ENCODE data around the gene SGCA. TPM values are rescaled to one million over a fixed set of nuclear protein-coding genes. Genes with fewer than 3 reads are reported as not detected.

The SGCA gene
- 1.3 TPM for polyA plus RNA-seq (2012; ENCODE audit: low read depth, missing spikeins)

DNA sequence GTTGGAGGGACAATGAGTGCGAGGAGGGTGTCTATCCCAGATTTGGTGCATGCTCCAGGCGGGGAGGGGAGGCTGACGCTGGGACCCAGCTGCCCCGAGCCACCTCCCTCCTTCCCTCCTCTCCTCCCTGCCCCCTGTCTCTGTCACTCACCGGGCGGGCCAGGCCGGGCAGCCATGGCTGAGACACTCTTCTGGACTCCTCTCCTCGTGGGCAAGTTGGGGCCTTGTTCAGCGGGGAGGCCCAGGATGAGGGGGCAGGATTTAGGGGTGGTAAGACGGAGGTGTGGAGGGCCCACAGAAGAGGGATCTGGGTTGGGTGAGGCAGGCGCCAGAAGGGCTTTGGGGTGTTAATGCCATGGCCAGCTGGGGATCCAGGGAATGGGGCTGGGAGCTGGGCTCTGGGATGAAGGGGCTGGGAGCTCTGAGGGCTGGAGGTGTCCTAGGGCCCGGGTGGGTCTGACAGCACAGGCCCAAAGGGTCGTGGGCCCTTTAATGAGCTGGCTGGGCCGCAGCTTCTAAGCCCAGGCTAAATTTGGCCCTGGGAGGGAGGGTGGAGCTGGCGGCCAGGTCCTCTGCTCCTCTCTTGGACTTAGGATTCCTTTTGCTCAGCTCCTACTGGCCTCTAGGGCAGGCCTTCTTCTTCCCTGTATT is at the start of gene SGCA:
Gene SGCA, plus strand, starts transcription at position 139 of the 651 bp plus-strand sequence. Its CDS starts 36 bp downstream, at position 175.
- no peak for DNase-seq (ENCODE audit: insufficient read length, low spot score)
- TF ChIP-seq POLR2AphosphoS5 (IDR thresholded peaks at IDR 0.05; ENCODE audit: low read depth, low read length) (no peak), POU2F2 (IDR thresholded peaks at IDR 0.05; ENCODE audit: low read depth, low read length) (no peak), SPI1 (IDR thresholded peaks at IDR 0.05; ENCODE audit: low read depth, low read length) (no peak), POLR2A (IDR thresholded peaks at IDR 0.05; ENCODE audit: low read depth, low read length) (no peak), TAF1 (IDR thresholded peaks at IDR 0.05; ENCODE audit: low read depth, low read length) (no peak), PAX5 (IDR thresholded peaks at IDR 0.05; ENCODE audit: insufficient read depth, low read length, severe bottlenecking) (no peak)
- no peak for FAIRE-seq

- no peak for TF ChIP-seq POU2F2 (IDR thresholded peaks at IDR 0.05; ENCODE audit: low read depth, low read length)
- TF ChIP-seq POLR2A (IDR thresholded peaks at IDR 0.05; ENCODE audit: low read depth, low read length): no peak
- TF ChIP-seq TAF1 (IDR thresholded peaks at IDR 0.05; ENCODE audit: low read depth, low read length): no peak
- TF ChIP-seq SPI1 (IDR thresholded peaks at IDR 0.05; ENCODE audit: low read depth, low read length): no peak
- TF ChIP-seq PAX5 (IDR thresholded peaks at IDR 0.05; ENCODE audit: insufficient read depth, low read length, severe bottlenecking): no peak
- no peak for TF ChIP-seq POLR2AphosphoS5 (IDR thresholded peaks at IDR 0.05; ENCODE audit: low read depth, low read length)
- DNase-seq (ENCODE audit: insufficient read length, low spot score) (peak; percentile 78), FAIRE-seq (peak; percentile 83)
These were observed 48.4 kb upstream of the SGCA start for GRCh38 chr17:50117202-50118051.

DNA sequence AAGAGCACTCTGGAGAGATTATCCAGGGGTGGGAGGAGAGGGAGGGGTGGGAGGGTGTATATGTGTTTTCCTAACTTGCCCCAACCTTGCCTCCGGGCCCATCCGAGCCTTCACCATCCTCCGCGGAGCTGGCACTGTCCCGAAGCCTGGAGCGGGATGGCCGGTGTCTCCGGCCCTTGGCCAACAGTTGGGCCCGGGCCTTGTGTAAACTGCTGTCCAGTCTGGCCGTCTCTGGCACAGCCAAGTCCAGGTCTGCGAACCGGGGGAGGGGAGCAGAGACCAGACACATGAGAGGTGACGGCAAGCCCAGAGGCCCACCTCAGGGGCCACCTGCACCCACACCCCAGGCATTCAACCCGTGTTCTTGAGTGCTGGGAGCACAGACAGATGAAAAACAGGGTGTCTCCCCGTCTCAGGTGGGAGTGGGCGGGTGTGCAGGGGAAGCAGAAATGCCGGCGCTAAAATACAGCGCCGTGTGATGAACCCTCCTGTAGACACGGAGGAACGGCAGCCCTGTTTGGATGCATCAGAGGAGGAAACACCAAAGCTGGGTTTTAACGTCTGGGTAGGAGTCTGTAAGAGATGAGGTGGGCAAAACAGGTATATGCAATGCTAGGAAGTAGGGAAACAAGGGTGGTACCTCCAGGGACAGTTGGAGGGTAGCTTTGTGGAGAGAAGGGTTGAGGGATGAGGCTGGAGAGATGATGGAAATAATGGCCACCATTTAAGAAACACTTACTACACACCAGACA is 47.6 kb upstream of the SGCA start:
- TF ChIP-seq POLR2A (IDR thresholded peaks at IDR 0.05; ENCODE audit: low read depth, low read length): no peak
- TF ChIP-seq PAX5 (IDR thresholded peaks at IDR 0.05; ENCODE audit: insufficient read depth, low read length, severe bottlenecking): no peak
- TF ChIP-seq SPI1 (IDR thresholded peaks at IDR 0.05; ENCODE audit: low read depth, low read length): no peak
- no peak for TF ChIP-seq POU2F2 (IDR thresholded peaks at IDR 0.05; ENCODE audit: low read depth, low read length)
- no peak for TF ChIP-seq POLR2AphosphoS5 (IDR thresholded peaks at IDR 0.05; ENCODE audit: low read depth, low read length)
- TF ChIP-seq TAF1 (IDR thresholded peaks at IDR 0.05; ENCODE audit: low read depth, low read length): no peak
- FAIRE-seq (no peak), DNase-seq (ENCODE audit: insufficient read length, low spot score) (no peak)

- no peak for DNase-seq (ENCODE audit: insufficient read length, low spot score)
- TF ChIP-seq POLR2A (IDR thresholded peaks at IDR 0.05; ENCODE audit: low read depth, low read length): no peak
- no peak for TF ChIP-seq TAF1 (IDR thresholded peaks at IDR 0.05; ENCODE audit: low read depth, low read length)
- no peak for TF ChIP-seq SPI1 (IDR thresholded peaks at IDR 0.05; ENCODE audit: low read depth, low read length)
- no peak for TF ChIP-seq POU2F2 (IDR thresholded peaks at IDR 0.05; ENCODE audit: low read depth, low read length)
- TF ChIP-seq POLR2AphosphoS5 (IDR thresholded peaks at IDR 0.05; ENCODE audit: low read depth, low read length): no peak
- no peak for FAIRE-seq
These were observed 47.0 kb upstream of the SGCA start for GRCh38 chr17:50118828-50119218.

DNA sequence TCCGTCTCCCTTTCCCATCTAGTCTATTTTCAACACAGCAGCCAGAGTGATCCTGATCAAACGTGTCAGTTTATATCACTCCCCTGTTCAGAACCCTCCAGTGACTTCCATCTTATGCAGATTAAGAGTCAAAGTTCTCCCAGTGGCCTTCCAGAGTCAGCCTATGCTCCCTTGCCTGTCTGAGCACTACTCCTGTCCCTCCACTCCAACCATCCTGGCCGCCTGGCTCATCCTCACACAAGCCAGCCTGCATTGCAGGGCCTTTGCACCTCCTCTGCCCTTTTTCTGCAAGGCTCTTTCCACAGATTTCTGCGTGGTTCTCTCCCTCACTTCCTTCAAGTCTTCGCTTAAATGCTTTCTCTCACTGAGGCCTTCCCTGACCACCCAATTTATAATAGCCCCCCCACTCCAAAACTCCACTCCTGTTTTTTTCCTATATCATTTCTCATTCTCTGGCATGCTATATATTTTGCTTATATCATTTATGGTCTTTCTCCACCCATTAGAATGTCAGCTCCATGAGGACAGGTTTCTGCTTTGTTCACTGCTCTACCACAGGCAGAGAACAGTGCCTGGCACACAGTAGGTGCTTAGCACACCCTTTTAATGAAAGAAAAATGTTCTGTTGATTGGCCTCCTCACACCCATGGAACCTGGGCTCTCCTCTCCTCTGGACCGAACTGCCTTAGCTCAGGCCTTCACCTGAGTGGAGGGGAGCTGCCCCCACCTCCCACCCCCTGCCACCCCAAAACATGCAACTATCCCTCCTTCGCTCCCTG is 45.1 kb upstream of the SGCA start:
- TF ChIP-seq PAX5 (IDR thresholded peaks at IDR 0.05; ENCODE audit: insufficient read depth, low read length, severe bottlenecking) (no peak), POLR2A (IDR thresholded peaks at IDR 0.05; ENCODE audit: low read depth, low read length) (no peak), TAF1 (IDR thresholded peaks at IDR 0.05; ENCODE audit: low read depth, low read length) (no peak)
- DNase-seq (ENCODE audit: insufficient read length, low spot score) (no peak), FAIRE-seq (no peak)

GRCh38 chr17:50122945-50123344 is 42.9 kb upstream of the SGCA start:
- DNase-seq (ENCODE audit: insufficient read length, low spot score) (no peak), FAIRE-seq (no peak)
- no peak for TF ChIP-seq TAF1 (IDR thresholded peaks at IDR 0.05; ENCODE audit: low read depth, low read length)
- TF ChIP-seq POU2F2 (IDR thresholded peaks at IDR 0.05; ENCODE audit: low read depth, low read length): no peak
- no peak for TF ChIP-seq SPI1 (IDR thresholded peaks at IDR 0.05; ENCODE audit: low read depth, low read length)
- no peak for TF ChIP-seq POLR2A (IDR thresholded peaks at IDR 0.05; ENCODE audit: low read depth, low read length)
- TF ChIP-seq POLR2AphosphoS5 (IDR thresholded peaks at IDR 0.05; ENCODE audit: low read depth, low read length): no peak
- no peak for TF ChIP-seq PAX5 (IDR thresholded peaks at IDR 0.05; ENCODE audit: insufficient read depth, low read length, severe bottlenecking)

- FAIRE-seq (no peak), DNase-seq (ENCODE audit: insufficient read length, low spot score) (no peak)
- TF ChIP-seq POLR2A (IDR thresholded peaks at IDR 0.05; ENCODE audit: low read depth, low read length) (no peak), SPI1 (IDR thresholded peaks at IDR 0.05; ENCODE audit: low read depth, low read length) (no peak), TAF1 (IDR thresholded peaks at IDR 0.05; ENCODE audit: low read depth, low read length) (no peak), POU2F2 (IDR thresholded peaks at IDR 0.05; ENCODE audit: low read depth, low read length) (no peak), POLR2AphosphoS5 (IDR thresholded peaks at IDR 0.05; ENCODE audit: low read depth, low read length) (no peak), PAX5 (IDR thresholded peaks at IDR 0.05; ENCODE audit: insufficient read depth, low read length, severe bottlenecking) (no peak)
These were observed 42.0 kb upstream of the SGCA start for GRCh38 chr17:50123649-50124349.

GRCh38 chr17:50125420-50125997 is 40.3 kb upstream of the SGCA start:
- FAIRE-seq (no peak), DNase-seq (ENCODE audit: insufficient read length, low spot score) (no peak)
- TF ChIP-seq POU2F2 (IDR thresholded peaks at IDR 0.05; ENCODE audit: low read depth, low read length) (no peak), TAF1 (IDR thresholded peaks at IDR 0.05; ENCODE audit: low read depth, low read length) (no peak), SPI1 (IDR thresholded peaks at IDR 0.05; ENCODE audit: low read depth, low read length) (no peak), POLR2A (IDR thresholded peaks at IDR 0.05; ENCODE audit: low read depth, low read length) (no peak), PAX5 (IDR thresholded peaks at IDR 0.05; ENCODE audit: insufficient read depth, low read length, severe bottlenecking) (no peak), POLR2AphosphoS5 (IDR thresholded peaks at IDR 0.05; ENCODE audit: low read depth, low read length) (no peak)
